ENCODE measurements around the gene ACO2. TPM values are rescaled to one million over a fixed set of nuclear protein-coding genes. Genes with fewer than 3 reads are reported as not detected.

Gene ACO2
- total and polyA plus RNA-seq, 10 of the 15 experiments (the other 5 are each of a cell fraction or from before 2014, with no cell fraction given) = 21.4 to 214 (median 88.5) TPM

DNA sequence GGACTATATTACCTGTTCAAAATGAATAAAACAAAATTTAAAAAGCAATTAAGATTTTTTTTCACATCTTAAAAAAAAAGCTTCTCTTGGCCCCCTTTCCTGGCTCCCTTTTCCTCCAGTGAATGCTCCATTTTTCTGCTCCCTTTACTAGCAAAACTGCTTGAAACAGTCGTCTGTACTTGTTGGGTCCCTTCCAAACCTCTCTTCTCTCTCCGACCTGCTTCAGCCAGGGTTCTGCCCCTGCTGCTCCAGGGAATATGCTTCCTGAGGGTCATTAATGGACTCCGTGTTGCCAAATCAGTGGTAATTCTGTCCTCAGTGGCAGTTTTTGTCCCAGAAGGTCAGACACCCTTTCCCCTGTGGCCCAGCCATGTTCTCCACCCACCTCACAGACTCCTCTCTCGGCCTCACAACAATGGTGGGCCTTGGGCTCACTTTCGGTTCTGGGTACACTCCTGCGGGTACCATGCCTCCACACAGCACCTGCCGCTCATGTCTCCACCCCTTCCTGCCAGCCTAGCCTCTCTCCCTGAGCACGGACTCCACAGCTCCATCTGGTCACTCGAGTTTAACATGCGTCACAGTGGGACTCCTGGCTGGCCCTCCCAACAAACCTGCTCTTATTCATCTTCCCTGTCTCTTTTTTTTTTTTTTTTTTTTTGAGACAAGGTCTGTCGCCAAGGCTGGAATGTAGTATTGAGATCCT, 83.1 kb downstream of the ACO2 start (continued):
- TF ChIP-seq CUX1 (IDR thresholded peaks at IDR 0.05; ENCODE audit: insufficient replicate concordance, low read depth, low read length) (no peak), SIX5 (IDR thresholded peaks at IDR 0.05; ENCODE audit: low read depth, low read length, severe bottlenecking) (no peak)
- TF ChIP-seq, protein P1, sequence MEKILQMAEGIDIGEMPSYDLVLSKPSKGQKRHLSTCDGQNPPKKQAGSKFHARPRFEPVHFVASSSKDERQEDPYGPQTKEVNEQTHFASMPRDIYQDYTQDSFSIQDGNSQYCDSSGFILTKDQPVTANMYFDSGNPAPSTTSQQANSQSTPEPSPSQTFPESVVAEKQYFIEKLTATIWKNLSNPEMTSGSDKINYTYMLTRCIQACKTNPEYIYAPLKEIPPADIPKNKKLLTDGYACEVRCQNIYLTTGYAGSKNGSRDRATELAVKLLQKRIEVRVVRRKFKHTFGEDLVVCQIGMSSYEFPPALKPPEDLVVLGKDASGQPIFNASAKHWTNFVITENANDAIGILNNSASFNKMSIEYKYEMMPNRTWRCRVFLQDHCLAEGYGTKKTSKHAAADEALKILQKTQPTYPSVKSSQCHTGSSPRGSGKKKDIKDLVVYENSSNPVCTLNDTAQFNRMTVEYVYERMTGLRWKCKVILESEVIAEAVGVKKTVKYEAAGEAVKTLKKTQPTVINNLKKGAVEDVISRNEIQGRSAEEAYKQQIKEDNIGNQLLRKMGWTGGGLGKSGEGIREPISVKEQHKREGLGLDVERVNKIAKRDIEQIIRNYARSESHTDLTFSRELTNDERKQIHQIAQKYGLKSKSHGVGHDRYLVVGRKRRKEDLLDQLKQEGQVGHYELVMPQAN (conservative IDR thresholded peaks at IDR 0.05) = no peak
- TF ChIP-seq, protein P2, sequence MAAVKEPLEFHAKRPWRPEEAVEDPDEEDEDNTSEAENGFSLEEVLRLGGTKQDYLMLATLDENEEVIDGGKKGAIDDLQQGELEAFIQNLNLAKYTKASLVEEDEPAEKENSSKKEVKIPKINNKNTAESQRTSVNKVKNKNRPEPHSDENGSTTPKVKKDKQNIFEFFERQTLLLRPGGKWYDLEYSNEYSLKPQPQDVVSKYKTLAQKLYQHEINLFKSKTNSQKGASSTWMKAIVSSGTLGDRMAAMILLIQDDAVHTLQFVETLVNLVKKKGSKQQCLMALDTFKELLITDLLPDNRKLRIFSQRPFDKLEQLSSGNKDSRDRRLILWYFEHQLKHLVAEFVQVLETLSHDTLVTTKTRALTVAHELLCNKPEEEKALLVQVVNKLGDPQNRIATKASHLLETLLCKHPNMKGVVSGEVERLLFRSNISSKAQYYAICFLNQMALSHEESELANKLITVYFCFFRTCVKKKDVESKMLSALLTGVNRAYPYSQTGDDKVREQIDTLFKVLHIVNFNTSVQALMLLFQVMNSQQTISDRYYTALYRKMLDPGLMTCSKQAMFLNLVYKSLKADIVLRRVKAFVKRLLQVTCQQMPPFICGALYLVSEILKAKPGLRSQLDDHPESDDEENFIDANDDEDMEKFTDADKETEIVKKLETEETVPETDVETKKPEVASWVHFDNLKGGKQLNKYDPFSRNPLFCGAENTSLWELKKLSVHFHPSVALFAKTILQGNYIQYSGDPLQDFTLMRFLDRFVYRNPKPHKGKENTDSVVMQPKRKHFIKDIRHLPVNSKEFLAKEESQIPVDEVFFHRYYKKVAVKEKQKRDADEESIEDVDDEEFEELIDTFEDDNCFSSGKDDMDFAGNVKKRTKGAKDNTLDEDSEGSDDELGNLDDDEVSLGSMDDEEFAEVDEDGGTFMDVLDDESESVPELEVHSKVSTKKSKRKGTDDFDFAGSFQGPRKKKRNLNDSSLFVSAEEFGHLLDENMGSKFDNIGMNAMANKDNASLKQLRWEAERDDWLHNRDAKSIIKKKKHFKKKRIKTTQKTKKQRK (IDR thresholded peaks at IDR 0.05; ENCODE audit: low read depth, low read length) = no peak
- TF ChIP-seq, protein P3, sequence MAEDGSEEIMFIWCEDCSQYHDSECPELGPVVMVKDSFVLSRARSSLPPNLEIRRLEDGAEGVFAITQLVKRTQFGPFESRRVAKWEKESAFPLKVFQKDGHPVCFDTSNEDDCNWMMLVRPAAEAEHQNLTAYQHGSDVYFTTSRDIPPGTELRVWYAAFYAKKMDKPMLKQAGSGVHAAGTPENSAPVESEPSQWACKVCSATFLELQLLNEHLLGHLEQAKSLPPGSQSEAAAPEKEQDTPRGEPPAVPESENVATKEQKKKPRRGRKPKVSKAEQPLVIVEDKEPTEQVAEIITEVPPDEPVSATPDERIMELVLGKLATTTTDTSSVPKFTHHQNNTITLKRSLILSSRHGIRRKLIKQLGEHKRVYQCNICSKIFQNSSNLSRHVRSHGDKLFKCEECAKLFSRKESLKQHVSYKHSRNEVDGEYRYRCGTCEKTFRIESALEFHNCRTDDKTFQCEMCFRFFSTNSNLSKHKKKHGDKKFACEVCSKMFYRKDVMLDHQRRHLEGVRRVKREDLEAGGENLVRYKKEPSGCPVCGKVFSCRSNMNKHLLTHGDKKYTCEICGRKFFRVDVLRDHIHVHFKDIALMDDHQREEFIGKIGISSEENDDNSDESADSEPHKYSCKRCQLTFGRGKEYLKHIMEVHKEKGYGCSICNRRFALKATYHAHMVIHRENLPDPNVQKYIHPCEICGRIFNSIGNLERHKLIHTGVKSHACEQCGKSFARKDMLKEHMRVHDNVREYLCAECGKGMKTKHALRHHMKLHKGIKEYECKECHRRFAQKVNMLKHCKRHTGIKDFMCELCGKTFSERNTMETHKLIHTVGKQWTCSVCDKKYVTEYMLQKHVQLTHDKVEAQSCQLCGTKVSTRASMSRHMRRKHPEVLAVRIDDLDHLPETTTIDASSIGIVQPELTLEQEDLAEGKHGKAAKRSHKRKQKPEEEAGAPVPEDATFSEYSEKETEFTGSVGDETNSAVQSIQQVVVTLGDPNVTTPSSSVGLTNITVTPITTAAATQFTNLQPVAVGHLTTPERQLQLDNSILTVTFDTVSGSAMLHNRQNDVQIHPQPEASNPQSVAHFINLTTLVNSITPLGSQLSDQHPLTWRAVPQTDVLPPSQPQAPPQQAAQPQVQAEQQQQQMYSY (CRISPR knock-in tag; IDR thresholded peaks at IDR 0.05) = no peak

Data from GM12878 (cell line).